Mucosa of descending colon (tissue), 3 donors: Measurements from ENCODE around the gene PKNOX2. TPM values are rescaled to one million over a fixed set of nuclear protein-coding genes. Genes with fewer than 3 reads are reported as not detected.

Experiments
- ATAC-seq: fragments of 200-7000 bp; cut with Tn5 transposase; one replicate; pipeline ENCODE4 v1.9.1; 2020; ENCODE audit warnings: mild to moderate bottlenecking, moderate library complexity
- DNase-seq, 3 donors: peaks; one replicate each; pipeline ENCODE4 v3.0.0-alpha.2; 2020
- H3K36me3 ChIP-seq: fragments of 200-600 bp; one replicate; pipeline ENCODE4 v1.8.0; 2021; ENCODE audit warnings: low read depth, mild to moderate bottlenecking
- H3K4me1 ChIP-seq: fragments of 200-600 bp; one replicate; pipeline ENCODE4 v1.8.0; 2021; ENCODE audit warnings: low read depth, mild to moderate bottlenecking
- H3K4me3 ChIP-seq: fragments of 200-600 bp; one replicate; pipeline ENCODE4 v1.8.0; 2021; ENCODE audit warnings: mild to moderate bottlenecking
- H3K9me3 ChIP-seq: fragments of 200-600 bp; one replicate; pipeline ENCODE4 v1.8.0; 2021; ENCODE audit warnings: mild to moderate bottlenecking
- intact Hi-C, 2 donors: fragments of 100-400 bp; cut with DNase I in 1 of 2; cut with micrococcal nuclease in 1 of 2; formaldehyde crosslinking; loops; one replicate each; pipeline versions ENCODE4 v1.11.0 to v1.11.1; 2022; cut with DNase I, micrococcal nuclease
- total RNA-seq, 3 donors: library from RNA; stranded (reverse); fragmentation: NEBNext Ultra II Directional in 2 of 3; extraction: Animal tissue kit (Norgen Biotek cat#: 25700) in 2 of 3; gene quantifications; one replicate each; pipeline versions ENCODE4 v1.2.1 to v1.2.4, GENCODE V29; 2021 to 2023
- TF ChIP-seq, protein P1 (sequence below): fragments of 200-600 bp; IDR thresholded peaks from one replicate; pipeline ENCODE4 v1.8.0; 2022; ENCODE audit warnings: antibody characterized with exemption, mild to moderate bottlenecking
- donor health status: DM: no; HTN: no; CAD: no; lungs with moderate emphysema.
- donor health status: DM: no; HTN: no; CAD: no.
- donor health status: DM: no; HTN: yes; CAD: no.

PKNOX2 gene
- total RNA-seq, 3 donors from 2014 or later: 1.5 to 4.0 (median 1.9) TPM

DNA sequence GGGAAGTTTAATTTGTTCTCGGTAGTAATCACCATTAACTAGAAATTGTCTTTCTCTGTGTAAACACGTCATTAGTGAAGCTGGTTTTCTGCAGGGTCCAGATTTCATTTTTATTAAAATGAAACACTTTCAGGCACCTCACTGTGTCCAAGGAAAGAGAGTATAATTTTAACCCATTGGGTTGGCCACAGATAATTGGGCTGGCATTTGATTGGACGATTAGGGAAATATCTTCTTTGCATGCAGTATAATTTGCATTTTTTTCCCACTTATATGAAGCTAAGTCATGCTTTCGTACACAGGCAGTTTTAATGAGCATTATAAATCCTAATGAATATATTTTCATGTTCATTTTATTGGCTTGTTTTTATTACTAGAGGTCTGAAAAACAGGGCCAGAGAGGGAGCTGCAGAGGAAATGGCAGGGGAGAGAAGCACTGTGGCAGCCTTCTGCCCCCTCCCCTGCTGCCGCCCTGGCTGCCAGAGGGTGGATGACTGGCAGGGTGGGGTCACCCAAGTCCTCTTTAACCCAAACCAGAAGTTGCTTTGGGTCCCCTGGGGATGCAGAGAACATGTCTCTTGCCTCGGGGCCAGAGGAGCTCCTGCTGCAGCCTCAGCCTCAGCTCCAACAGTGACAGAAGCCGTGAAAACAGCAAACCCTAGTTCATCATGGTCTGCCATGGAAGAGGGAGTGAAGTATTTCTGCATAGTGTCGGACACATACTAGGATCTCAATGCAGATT is 93.9 kb downstream of the PKNOX2 start:
- H3K36me3 ChIP-seq: no peaks in the 10 kb centered on the region
- no peak for DNase-seq
- no peak overlapping the region for H3K4me3 ChIP-seq
- TF ChIP-seq, protein P1, sequence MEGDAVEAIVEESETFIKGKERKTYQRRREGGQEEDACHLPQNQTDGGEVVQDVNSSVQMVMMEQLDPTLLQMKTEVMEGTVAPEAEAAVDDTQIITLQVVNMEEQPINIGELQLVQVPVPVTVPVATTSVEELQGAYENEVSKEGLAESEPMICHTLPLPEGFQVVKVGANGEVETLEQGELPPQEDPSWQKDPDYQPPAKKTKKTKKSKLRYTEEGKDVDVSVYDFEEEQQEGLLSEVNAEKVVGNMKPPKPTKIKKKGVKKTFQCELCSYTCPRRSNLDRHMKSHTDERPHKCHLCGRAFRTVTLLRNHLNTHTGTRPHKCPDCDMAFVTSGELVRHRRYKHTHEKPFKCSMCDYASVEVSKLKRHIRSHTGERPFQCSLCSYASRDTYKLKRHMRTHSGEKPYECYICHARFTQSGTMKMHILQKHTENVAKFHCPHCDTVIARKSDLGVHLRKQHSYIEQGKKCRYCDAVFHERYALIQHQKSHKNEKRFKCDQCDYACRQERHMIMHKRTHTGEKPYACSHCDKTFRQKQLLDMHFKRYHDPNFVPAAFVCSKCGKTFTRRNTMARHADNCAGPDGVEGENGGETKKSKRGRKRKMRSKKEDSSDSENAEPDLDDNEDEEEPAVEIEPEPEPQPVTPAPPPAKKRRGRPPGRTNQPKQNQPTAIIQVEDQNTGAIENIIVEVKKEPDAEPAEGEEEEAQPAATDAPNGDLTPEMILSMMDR: no peak
- H3K9me3 ChIP-seq: no peaks in the 10 kb centered on the region
- no peak for ATAC-seq
- H3K4me1 ChIP-seq: no peaks in the 10 kb centered on the region
- intact Hi-C loops: no loop called here

DNA sequence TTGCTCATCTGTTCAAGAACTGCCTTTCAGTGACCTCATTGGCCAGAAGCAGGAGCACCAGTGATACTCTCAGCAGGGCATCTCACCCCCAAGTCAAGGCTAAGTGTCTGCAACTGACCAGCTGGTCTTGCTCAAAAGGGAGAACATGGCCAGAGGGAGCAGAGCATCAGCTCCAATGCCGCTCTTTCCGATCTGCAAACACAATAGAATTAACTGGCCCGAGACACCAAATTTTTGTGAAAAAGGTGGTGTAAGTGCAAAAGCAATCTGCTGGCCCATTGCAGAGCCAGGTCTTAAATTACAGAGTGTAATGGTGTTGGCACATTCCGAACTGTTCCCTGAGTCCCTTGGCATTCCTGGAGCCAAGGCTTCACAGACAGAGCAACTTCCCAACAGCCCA is 97.0 kb downstream of the PKNOX2 start:
- H3K9me3 ChIP-seq: no peaks in the 10 kb centered on the region
- TF ChIP-seq, protein P1: no peak
- intact Hi-C loops: no loop called here
- no peak for ATAC-seq
- DNase-seq: no peak
- no peaks in the 10 kb centered on the region for H3K4me1 ChIP-seq
- no peak overlapping the region for H3K4me3 ChIP-seq
- H3K36me3 ChIP-seq: no peaks in the 10 kb centered on the region

DNA sequence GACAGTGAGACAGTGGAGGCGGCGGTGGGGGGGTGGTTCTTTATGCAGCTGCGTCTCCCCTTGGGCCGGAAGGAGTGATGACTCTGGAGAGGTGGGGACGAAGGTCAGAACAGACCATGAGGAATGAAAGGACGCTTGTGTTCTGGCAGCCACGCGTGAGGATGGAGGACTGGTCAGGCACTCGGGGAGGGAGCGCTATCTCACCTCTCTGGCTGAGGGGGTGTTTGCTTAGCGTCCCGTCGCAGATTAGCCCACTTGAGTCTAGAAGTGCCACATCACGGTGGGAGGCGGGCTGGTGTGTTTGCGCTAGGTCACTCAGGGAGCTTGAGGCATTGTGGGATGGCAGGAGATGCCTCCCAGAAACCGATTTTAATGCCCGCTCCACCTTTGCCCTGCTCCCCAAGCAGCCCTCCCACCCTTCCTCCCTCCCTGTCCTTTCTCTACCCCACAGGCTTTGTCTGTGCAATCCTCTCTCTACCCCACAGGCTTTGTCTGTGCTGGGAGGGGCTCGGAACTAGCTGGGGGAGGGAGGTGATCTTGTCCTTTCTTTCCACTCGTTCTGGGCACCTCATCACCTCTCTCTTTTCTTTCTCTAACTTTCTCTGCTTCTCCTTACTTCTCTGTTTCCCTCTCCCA is 97.8 kb downstream of the PKNOX2 start:
- Histone ChIP-seq H3K36me3 (no peaks in the 10 kb centered on the region), H3K9me3 (no peaks in the 10 kb centered on the region), H3K4me3 (no peak overlapping the region), H3K4me1 (no peaks in the 10 kb centered on the region)
- ATAC-seq (no peak), DNase-seq (no peak)
- TF ChIP-seq, protein P1: no peak
- intact Hi-C loops: no loop called here

DNA sequence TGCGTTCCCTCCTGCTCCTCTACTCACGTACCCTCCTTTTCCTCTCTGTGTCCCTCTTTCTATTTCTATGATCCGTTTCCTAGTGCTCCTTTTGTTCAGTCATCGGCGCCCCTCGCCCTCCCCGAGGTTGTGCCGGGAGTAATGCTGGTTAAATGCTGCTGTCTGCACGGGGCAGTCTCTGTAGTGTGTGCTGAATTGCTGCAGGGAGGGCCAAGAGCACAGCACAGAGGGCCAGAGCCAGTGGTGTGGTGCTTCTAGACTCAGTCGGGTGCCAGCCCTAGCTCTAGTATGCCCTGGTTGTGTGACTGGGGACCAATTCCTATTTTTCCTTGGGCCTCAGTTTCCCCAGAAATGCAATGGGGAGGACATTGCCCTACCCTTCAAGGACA is 98.3 kb downstream of the PKNOX2 start:
- peak; percentile 16 for ATAC-seq
- TF ChIP-seq, protein P1: no peak
- no peaks in the 10 kb centered on the region for H3K4me1 ChIP-seq
- H3K36me3 ChIP-seq: no peaks in the 10 kb centered on the region
- H3K9me3 ChIP-seq: no peaks in the 10 kb centered on the region
- intact Hi-C loops: no loop called here
- no peak for DNase-seq
- H3K4me3 ChIP-seq: no peak overlapping the region

DNA sequence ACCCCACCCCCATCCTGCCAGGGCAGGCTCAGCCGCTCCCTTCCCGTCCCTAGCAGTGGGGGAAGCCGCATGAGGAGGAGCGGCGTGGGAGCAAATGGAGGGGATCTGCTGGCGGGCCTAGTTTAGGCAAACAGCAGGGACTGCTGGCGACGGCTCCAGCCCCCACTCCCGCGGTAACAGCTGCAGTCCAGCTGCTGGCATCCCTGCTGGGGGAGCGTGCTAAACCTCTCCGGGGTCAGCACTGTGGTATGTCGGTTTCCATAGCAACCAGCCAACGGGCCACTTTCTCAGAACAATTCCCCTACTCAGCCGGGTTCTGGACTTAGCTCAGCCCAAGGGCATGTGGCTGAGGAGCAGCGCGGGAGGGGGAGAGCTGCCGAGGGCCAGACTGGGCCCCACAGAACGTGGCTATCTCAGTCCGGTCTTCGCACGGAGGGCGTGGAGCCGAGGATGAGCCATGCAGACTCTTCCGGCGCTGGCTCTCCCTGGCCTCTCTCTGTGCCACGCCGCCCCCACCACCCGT is 98.8 kb downstream of the PKNOX2 start:
- H3K36me3 ChIP-seq: no peaks in the 10 kb centered on the region
- H3K4me1 ChIP-seq: no peaks in the 10 kb centered on the region
- TF ChIP-seq, protein P1: no peak
- H3K4me3 ChIP-seq: no peak overlapping the region
- intact Hi-C loops: no loop called here
- DNase-seq: peak; percentile 47 to 77 (median 70)
- no peaks in the 10 kb centered on the region for H3K9me3 ChIP-seq
- peak; percentile 69 for ATAC-seq
